Mammary epithelial cell (primary cell): ENCODE measurements around the gene JHY.

ENCODE experiments used
- CTCF ChIP-seq, 2 donors: IDR thresholded peaks in 1 of 2; conservative IDR thresholded peaks in 1 of 2; 2 replicates each; pipeline ENCODE4 v1.5.1; 2011 to 2012; ENCODE audit warnings: inconsistent platforms in 2 of 2, low read length in 2 of 2, mild to moderate bottlenecking in 2 of 2, control low read depth in 1 of 2, low read depth in 1 of 2; ENCODE audit not compliant: insufficient read depth in 1 of 2; ENCODE audit errors: extremely low read depth in 1 of 2
- EZH2 ChIP-seq: IDR thresholded peaks from 2 replicates; pipeline ENCODE4 v1.6.1; 2012; ENCODE audit warnings: low read length, inconsistent platforms, borderline replicate concordance

GRCh38 chr11:122848186-122848585, 34.4 kb upstream of the JHY start:
- TF ChIP-seq CTCF (conservative IDR thresholded peaks at IDR 0.05 in 1 of 2, IDR thresholded peaks at IDR 0.05 in 1 of 2; ENCODE audit: extremely low read depth in 1 of 2, insufficient read depth in 1 of 2, low read depth in 1 of 2, low read length in 2 of 2) (no peak), EZH2 (no peak)
